HEK293 (cell line): Measurements from ENCODE around the gene MISP3.

ENCODE experiments used
- CTCF ChIA-PET: fragments of 350-600 bp; formaldehyde crosslinking; extraction: SDS; loops from one replicate; lab custom pipeline; 2021; ENCODE audit warnings: antibody characterized with exemption; lab: Yijun Ruan, JAX
- POLR2A ChIA-PET: fragments of 300-600 bp; formaldehyde crosslinking; extraction: SDS; loops from one replicate; lab custom pipeline; 2020; ENCODE audit warnings: antibody characterized with exemption, inconsistent platforms; lab: Yijun Ruan, JAX
- H3K27ac ChIP-seq: fragments of 200-500 bp; sonication (Bioruptor generic); 2 replicates; pipeline ENCODE4 v1.5.1; 2014; ENCODE audit warnings: low read depth, low read length, control low read depth, inconsistent platforms; ENCODE audit errors: extremely low read depth
- H3K36me3 ChIP-seq, 2 experiments: fragments of 200-500 bp in 1 of 2; sonication (Bioruptor generic) in 1 of 2; 1 replicate in 1 of 2; 2 replicates in 1 of 2; pipeline ENCODE4 v1.5.1; 2014 to 2017; ENCODE audit warnings: inconsistent platforms in 2 of 2, low read length in 2 of 2; ENCODE audit not compliant: control insufficient read depth in 2 of 2, insufficient read depth in 1 of 2
- H3K4me1 ChIP-seq: fragments of 200-500 bp; sonication (Bioruptor generic); 2 replicates; pipeline ENCODE4 v1.5.1; 2014; ENCODE audit warnings: mild to moderate bottlenecking, low read length, inconsistent platforms; ENCODE audit not compliant: control insufficient read depth, insufficient read depth
- H3K4me3 ChIP-seq: 2 replicates; pipeline ENCODE4 v1.5.1; 2011; ENCODE audit warnings: low read depth, mild to moderate bottlenecking, control low read depth, low read length, moderate library complexity
- H3K9me3 ChIP-seq: fragments of 200-500 bp; sonication (Bioruptor generic); 2 replicates; pipeline ENCODE4 v1.5.1; 2014; ENCODE audit warnings: low read depth, low read length, inconsistent platforms; ENCODE audit not compliant: control insufficient read depth, insufficient read depth
- BCL6B ChIP-seq: fragments of 450-650 bp; formaldehyde crosslinking; IDR thresholded peaks from 2 replicates; pipeline ENCODE4 v1.5.1; 2017; ENCODE audit warnings: missing biosample characterization, missing genetic modification characterization
- HOXC10 ChIP-seq: sonication (generic); formaldehyde crosslinking; IDR thresholded peaks from 2 replicates; pipeline ENCODE4 v1.8.1; 2023; ENCODE audit warnings: mild to moderate bottlenecking, missing genetic modification reagents
- HOXD13 ChIP-seq: sonication (generic); formaldehyde crosslinking; IDR thresholded peaks from 2 replicates; pipeline ENCODE4 v1.8.0; 2022; ENCODE audit warnings: missing genetic modification reagents, borderline replicate concordance
- OVOL3 ChIP-seq: fragments of 450-650 bp; formaldehyde crosslinking; IDR thresholded peaks from 2 replicates; pipeline ENCODE4 v1.5.1; 2016; ENCODE audit warnings: missing biosample characterization, missing genetic modification characterization
- PBX3 ChIP-seq: sonication (generic); formaldehyde crosslinking; IDR thresholded peaks from 2 replicates; pipeline ENCODE4 v1.8.1; 2022; ENCODE audit warnings: mild to moderate bottlenecking, moderate library complexity, missing genetic modification reagents
- SP7 ChIP-seq: fragments of 450-650 bp; formaldehyde crosslinking; IDR thresholded peaks from 2 replicates; pipeline ENCODE4 v1.5.1; 2016; ENCODE audit warnings: missing biosample characterization, missing genetic modification characterization
- ZBTB48 ChIP-seq: fragments of 450-650 bp; formaldehyde crosslinking; IDR thresholded peaks from 2 replicates; pipeline ENCODE4 v1.5.1; 2016; ENCODE audit warnings: missing biosample characterization, missing genetic modification characterization
- ZIC2 ChIP-seq: fragments of 450-650 bp; formaldehyde crosslinking; IDR thresholded peaks from 2 replicates; pipeline ENCODE4 v1.5.1; 2016; ENCODE audit warnings: missing biosample characterization, missing genetic modification characterization
- ZNF19 ChIP-seq: fragments of 450-650 bp; formaldehyde crosslinking; IDR thresholded peaks from 2 replicates; pipeline ENCODE4; 2016; ENCODE audit warnings: missing biosample characterization, missing genetic modification characterization, low read depth
- ZNF23 ChIP-seq: fragments of 450-650 bp; formaldehyde crosslinking; IDR thresholded peaks from 2 replicates; pipeline ENCODE4 v1.5.1; 2016; ENCODE audit warnings: missing biosample characterization, missing genetic modification characterization, borderline replicate concordance
- ZNF416 ChIP-seq: fragments of 450-650 bp; formaldehyde crosslinking; IDR thresholded peaks from 2 replicates; pipeline ENCODE4 v1.5.1; 2016; ENCODE audit warnings: missing biosample characterization, missing genetic modification characterization
- ZNF580 ChIP-seq: fragments of 450-650 bp; formaldehyde crosslinking; IDR thresholded peaks from 2 replicates; pipeline ENCODE4 v1.5.1; 2016; ENCODE audit warnings: missing biosample characterization, missing genetic modification characterization
- ZNF629 ChIP-seq: fragments of 450-650 bp; formaldehyde crosslinking; IDR thresholded peaks from 2 replicates; pipeline ENCODE4 v1.5.1; 2017; ENCODE audit warnings: missing biosample characterization, missing genetic modification characterization
- ZNF660 ChIP-seq: fragments of 450-650 bp; IDR thresholded peaks from 2 replicates; pipeline ENCODE4 v1.5.1; 2018; ENCODE audit warnings: missing biosample characterization, mild to moderate bottlenecking, missing genetic modification characterization
- ZNF677 ChIP-seq: fragments of 450-650 bp; IDR thresholded peaks from 2 replicates; pipeline ENCODE4 v1.5.0; 2018; ENCODE audit warnings: missing biosample characterization, mild to moderate bottlenecking, missing genetic modification characterization, moderate library complexity
- ZNF768 ChIP-seq: fragments of 450-650 bp; formaldehyde crosslinking; IDR thresholded peaks from 2 replicates; pipeline ENCODE4 v1.5.1; 2018; ENCODE audit warnings: missing biosample characterization, mild to moderate bottlenecking, missing genetic modification characterization
- ZSCAN5A ChIP-seq: fragments of 450-650 bp; formaldehyde crosslinking; IDR thresholded peaks from 2 replicates; pipeline ENCODE4 v1.5.1; 2016; ENCODE audit warnings: missing biosample characterization, missing genetic modification characterization
- ZXDB ChIP-seq: fragments of 450-650 bp; formaldehyde crosslinking; IDR thresholded peaks from 2 replicates; pipeline ENCODE4 v1.5.1; 2016; ENCODE audit warnings: missing biosample characterization, missing genetic modification characterization
- TF ChIP-seq, protein P1 (sequence below): fragments of 450-650 bp; formaldehyde crosslinking; IDR thresholded peaks from 2 replicates; pipeline ENCODE4 v1.5.1; 2016; ENCODE audit warnings: missing biosample characterization, missing genetic modification characterization

Gene MISP3

DNA sequence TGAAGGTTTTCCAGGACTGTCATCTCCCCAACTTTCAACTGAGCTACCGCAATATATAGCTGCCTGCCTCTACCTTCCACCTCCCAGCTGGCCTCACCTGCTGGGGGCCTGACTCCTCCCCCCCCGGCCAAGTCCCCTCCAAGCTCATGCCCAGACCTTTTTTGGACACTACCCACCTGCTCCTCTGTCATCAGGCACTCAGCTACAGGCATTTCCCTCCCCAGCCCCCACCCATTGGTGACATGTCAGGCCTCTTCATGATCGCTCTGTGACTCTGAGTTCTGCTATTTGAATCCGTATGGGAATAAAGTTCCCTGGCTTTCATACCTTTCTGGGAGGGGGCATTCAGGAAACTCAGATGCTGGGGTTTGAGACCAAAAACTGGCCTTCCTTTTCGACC lies 43.2 kb downstream of the MISP3 start:
- H3K4me3 ChIP-seq = no peak overlapping the region
- H3K9me3 ChIP-seq = no peaks in the 10 kb centered on the region
- H3K36me3 ChIP-seq = peaks cover 0 to 12% of the 10 kb centered on the region in 2 experiments; a peak in 2 of 3 replicates
- TF ChIP-seq SP7 (tag by site-specific recombination) = no peak
- TF ChIP-seq ZNF23 = no peak
- TF ChIP-seq HOXD13 = no peak
- TF ChIP-seq ZNF19 (tag by site-specific recombination) = no peak
- TF ChIP-seq ZSCAN5A (tag by site-specific recombination) = no peak
- TF ChIP-seq ZNF580 (tag by site-specific recombination) = no peak
- no peak for TF ChIP-seq ZNF416
- no peak for TF ChIP-seq ZNF660 (tag by site-specific recombination)
- TF ChIP-seq PBX3 (CRISPR knock-in tag) = no peak
- TF ChIP-seq, protein P1, sequence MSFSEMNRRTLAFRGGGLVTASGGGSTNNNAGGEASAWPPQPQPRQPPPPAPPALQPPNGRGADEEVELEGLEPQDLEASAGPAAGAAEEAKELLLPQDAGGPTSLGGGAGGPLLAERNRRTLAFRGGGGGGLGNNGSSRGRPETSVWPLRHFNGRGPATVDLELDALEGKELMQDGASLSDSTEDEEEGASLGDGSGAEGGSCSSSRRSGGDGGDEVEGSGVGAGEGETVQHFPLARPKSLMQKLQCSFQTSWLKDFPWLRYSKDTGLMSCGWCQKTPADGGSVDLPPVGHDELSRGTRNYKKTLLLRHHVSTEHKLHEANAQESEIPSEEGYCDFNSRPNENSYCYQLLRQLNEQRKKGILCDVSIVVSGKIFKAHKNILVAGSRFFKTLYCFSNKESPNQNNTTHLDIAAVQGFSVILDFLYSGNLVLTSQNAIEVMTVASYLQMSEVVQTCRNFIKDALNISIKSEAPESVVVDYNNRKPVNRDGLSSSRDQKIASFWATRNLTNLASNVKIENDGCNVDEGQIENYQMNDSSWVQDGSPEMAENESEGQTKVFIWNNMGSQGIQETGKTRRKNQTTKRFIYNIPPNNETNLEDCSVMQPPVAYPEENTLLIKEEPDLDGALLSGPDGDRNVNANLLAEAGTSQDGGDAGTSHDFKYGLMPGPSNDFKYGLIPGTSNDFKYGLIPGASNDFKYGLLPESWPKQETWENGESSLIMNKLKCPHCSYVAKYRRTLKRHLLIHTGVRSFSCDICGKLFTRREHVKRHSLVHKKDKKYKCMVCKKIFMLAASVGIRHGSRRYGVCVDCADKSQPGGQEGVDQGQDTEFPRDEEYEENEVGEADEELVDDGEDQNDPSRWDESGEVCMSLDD (tag by site-specific recombination) = no peak
- TF ChIP-seq ZXDB (tag by site-specific recombination) = no peak
- TF ChIP-seq ZIC2 (tag by site-specific recombination) = no peak
- TF ChIP-seq ZBTB48 (tag by site-specific recombination) = no peak
- TF ChIP-seq OVOL3 (tag by site-specific recombination) = no peak
- TF ChIP-seq ZNF629 (tag by site-specific recombination) = no peak
- TF ChIP-seq HOXC10 (CRISPR knock-in tag) = no peak
- no peak for TF ChIP-seq BCL6B (tag by site-specific recombination)
- TF ChIP-seq, all 188 proteins: peak for 0
- POLR2A ChIA-PET = interaction anchor here (5.7 kb wide), 1 partner anchor 20 kb away, joined by 45 read pairs; the partner anchor contains the start of gene ASF1B
- CTCF ChIA-PET = interaction anchor here (1.3 to 3.5 kb wide), 2 partner anchors 20 kb away, joined by 3 to 26 read pairs; partner anchors contain the start of gene ASF1B
- Histone ChIP-seq H3K4me1 (peaks cover 11% of the 10 kb centered on the region), H3K27ac (no peak overlapping the region)

DNA sequence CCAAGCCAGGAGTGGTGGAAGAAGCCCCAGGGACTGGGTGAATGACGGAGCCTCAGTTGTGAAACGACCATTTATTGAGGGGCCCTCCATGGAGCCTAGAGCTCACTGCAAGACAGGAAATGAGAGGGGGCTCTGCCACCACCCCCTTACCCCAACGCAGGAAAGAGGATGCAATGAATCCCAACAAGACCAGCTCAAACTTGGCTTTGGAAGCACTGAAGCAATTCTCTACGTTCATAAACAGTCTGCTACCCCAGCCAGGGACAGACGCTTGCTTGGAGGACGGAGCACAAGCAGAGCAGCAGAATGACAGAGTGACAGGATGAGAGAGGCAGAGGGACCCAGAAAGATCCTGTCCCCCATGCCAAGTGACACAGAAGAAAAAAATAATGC lies 43.9 kb downstream of the MISP3 start:
- TF ChIP-seq ZNF768 (tag by site-specific recombination) (no peak), ZNF677 (peak; percentile 84)
- Histone ChIP-seq H3K4me3 (peak overlapping the region; percentile 76), H3K4me1 (peaks cover 11% of the 10 kb centered on the region), H3K36me3 (peaks cover 0 to 18% of the 10 kb centered on the region in 2 experiments; a peak in 2 of 3 replicates), H3K9me3 (no peaks in the 10 kb centered on the region), H3K27ac (no peak overlapping the region)
- ChIA-PET CTCF (interaction anchor here (1.3 to 3.5 kb wide), 2 partner anchors 20 kb away, joined by 3 to 26 read pairs; partner anchors contain the start of gene ASF1B), POLR2A (interaction anchor here (5.7 kb wide), 1 partner anchor 20 kb away, joined by 45 read pairs; the partner anchor contains the start of gene ASF1B)
